Middle frontal gyrus (tissue), 1 donor: Measurements from ENCODE around the gene SHCBP1.
"Not testable (repeated sequence)": the region's sequence is repeated elsewhere in the genome, so short reads cannot be mapped to it uniquely, and the experiment has no call there.

Experiments used
- DNase-seq: peaks from one replicate; pipeline ENCODE4 v3.0.0-alpha.2; 2015; ENCODE audit warnings: low spot score; ENCODE audit errors: extremely low spot score

Gene SHCBP1

DNA sequence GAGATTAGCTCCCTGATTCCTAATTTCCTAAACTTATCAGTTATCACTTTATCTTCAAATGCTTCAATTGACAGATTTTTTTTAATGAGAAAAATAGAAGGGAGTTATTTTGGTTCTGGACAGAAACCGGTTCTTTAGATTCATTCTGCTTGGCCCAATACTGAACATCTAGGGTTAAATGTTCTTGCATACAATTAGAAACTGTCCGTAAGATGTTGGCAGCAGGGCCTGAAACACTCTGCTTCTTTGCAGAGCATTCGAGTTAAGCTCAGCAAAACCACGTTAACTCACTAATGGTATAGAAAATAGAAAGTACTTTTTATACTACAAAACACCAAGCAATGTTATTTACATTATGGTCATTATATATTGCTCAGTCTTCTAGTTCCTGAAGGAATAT, 7.2 kb downstream of the SHCBP1 start:
- no peak for DNase-seq

DNA sequence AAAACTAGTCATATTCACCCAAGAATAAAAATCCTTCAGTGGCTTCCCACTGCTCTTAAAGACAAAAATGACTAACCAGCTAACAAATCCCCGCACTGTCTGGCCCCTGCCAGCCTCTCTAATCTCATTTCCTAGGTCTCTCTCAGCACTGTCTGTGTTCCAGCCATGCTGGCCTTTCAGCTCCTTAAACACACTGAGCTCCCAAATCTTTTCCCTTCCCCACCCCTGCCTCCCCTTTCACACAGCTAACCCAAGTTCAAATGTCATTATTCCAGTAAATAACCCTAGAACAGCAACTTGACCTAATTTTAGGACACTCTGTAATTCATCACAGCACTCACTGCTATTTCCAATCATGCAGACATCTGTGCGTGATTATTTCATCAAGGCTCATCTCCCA, 7.8 kb downstream of the SHCBP1 start:
- DNase-seq: no peak

DNA sequence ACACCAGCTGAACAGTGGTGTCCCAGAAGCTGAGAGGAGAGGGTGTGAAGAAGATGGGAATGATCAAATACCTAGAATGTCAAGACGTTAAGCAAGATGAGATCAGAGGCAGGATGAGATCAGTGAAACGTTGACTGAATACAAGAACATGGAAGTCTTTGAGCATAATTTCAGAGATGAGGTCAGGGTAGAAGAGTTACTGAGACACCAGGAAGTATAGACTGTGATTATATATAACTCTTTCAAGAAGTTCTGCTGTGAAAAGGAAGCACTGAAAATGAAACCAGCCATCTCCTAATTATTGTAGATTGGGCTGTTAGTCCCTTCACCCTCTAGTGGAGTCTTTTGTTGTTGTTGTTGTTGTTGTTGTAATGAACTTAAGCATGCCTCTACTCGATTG, 9.1 kb downstream of the SHCBP1 start:
- DNase-seq: no peak

DNA sequence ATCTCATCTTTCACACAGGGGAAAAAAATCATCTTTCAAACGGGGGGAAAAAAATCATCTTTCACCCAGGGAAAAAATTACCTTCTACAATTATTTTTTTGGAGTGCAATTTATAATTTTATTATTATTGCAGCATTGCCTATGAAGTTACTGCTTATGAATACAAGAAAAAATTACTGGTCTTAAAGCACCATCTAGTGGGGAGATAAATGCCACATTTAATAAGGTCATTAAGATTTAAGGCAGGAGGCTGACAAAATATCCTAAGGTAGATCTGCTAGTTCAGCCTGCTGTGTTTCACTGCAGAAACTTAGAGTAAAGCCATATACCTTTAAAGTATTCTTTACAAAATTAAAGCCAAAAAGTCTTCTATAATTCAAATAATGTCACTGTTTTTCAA, 13.7 kb downstream of the SHCBP1 start:
- DNase-seq: no peak

DNA sequence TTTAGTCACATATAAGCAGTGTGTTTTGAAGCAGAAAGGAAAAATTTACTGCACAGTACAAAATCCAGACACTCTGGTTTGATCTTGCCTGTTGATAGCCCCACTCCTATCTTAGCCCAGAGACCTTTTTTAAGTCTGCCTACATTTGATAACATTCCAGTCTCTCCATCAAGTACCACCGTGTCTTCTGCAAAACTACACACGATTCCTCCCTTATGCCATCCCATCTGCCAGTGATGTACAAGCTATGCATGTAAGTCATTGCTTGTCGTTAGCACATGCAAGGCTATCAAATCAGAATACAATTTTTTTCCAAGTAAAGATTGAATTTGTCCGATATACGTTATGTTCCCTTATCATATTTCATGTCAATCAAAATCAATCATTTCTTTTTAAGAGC, 14.9 kb downstream of the SHCBP1 start:
- DNase-seq: no peak

DNA sequence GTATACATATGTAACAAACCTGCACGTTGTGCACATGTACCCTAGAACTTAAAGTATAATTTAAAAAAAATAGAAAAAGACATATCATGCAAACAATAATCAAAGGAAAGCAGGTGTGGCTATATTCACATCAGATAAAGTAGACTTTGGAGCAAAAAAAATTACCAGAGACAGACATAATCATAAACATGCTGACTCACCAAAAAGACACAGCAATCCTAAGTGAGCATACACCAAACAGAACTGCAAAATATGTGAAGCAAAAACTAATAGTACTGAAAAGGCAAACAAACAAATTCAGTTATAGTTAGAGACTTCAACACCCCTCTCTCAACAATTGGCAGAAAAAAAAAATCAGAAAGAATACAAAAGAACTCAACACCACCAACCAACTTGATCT, 29.9 kb downstream of the SHCBP1 start:
- DNase-seq: no peak

DNA sequence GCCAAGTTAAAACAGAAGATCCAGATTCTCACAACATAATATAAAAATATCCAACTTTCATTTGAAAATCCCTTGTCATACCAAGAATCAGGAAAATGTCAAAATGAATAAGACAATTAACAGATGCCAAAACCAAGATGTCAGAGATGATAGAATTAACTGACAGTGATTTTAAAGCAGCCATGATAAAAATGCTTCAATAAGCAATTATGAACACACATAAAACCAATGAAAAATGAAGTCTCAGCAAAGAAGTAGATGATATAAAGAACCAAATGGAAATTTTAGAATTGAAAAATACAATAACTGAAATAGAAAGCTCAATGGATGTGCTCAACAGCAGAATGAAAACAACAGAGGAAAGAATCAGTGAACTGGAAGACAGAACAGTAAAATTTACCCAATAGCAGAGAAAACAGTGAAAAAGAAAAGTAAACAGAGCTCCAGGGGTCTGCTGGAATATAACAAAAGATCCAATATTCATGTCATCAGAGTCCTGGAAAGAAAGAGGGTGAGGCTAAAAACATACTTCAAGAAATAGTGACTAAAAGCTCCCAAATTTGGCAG, 35.1 kb downstream of the SHCBP1 start:
- no peak for DNase-seq

DNA sequence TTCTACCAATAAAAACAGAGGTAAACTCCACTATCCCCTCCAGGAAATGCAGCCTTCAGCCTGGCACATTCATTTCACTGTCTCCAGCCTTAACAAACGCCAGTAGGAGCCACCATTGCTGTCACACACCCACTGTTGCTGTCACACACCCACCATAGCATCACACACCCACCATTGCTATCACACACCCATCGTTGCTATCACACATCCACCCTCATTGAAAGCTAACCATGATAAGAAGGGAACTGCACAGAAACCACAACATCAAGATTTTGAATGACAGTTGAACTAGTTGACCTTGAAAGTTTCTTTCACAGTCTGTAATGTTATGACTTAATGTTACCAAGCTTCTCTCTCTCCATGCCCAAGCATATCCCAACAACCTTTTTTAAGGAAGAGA, 38.1 kb downstream of the SHCBP1 start:
- no peak for DNase-seq

DNA sequence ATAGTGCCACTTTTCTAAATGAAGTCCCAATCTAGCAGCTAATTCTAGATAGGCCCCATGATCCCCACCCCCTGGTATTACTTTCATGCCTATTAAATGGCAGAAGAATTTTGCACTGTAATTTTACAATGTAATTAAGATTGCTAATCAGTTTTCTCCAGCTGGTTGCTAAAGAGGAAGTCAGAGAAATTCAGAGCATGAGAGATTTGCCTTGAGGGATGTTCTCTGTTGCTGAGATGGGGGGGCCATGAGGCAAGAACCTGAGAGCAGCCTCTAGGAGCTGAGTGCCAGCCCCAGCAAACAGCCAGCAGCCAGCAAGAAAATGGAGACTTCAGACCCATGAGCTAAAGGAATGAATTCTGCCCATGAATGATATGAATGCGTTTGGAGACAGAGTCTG, 38.9 kb downstream of the SHCBP1 start:
- DNase-seq: no peak

DNA sequence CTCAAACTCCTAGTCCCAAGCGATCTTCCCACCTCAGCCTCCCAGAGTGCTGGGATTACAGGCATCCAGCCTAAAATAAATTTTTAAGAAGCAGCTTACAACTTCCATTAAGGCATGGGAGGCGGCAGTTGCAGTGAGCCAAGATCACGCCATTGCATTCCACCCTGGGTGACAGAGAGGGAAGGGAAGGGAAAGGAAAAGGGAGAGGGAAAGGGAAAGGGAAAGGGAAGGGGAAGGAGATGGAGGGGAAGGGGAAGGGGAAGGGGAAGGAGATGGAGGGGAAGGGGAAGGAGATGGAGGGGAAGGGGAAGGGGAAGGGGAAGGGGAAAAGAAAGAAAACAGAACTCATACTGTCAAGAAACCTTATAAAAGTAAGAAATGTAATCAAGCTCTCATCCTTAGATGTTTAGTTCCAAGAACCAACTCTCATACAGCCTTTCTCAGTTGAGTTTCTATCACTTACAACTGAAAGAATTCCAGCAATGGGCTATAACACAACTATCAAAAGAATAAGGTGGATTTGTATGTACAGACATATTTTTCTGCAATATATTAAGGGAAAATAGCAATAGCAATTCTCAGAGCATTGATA, 43.1 kb downstream of the SHCBP1 start:
- no peak for DNase-seq

DNA sequence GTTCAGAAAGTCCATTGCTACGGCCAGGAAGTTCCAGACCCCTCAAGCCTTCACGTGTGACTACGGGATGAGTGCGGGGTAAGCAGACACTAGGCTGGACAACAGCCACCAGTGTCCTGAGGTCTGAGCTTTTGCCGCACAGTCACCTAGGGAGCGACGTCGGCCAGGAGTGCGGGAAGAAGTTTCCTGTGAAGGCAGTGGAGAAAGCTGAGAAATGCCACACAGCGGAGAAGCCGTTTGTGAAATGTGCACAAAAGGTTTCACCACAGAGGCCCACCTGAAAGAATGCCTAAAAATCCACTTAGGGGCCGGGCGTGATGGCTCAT, 47.4 kb downstream of the SHCBP1 start:
- DNase-seq: no peak

DNA sequence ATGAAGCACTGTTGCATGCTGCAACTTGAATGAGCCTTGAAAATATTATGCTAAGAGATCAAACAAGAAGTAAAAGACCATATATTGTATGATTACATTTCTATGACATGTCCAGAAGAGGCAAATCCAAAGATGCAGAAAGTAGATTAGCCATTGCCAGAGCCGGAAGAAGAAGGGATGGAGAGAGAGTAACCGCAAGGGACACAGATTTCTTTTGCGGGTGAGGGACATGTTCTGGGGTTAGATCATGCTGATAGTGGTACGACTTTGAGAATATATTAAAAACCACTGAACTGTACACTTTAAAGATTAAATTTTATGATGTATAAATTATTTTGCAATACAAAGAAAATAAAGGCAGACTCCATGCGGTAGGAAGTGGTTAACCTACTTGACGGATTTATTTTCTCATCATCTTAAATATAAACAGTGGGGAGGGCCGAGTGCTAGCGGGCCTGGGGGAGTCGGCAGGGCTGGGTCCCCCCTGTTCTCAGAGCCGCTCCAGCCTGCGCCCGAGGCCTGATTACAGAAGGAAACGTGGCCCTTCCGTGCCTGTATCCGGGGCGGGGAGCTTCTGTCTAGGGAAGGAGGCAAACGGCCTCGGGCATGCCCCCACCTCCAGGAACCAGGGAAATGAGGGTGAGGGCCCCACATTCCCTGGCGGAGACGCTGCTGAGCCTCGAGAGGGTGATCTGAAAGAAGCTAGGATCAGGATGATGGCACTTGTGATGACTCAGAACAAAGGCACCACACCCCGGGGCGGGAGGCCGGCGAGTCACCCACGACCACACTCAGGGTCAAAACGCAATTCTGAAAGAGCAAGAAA, 48.0 kb downstream of the SHCBP1 start:
- no peak for DNase-seq

DNA sequence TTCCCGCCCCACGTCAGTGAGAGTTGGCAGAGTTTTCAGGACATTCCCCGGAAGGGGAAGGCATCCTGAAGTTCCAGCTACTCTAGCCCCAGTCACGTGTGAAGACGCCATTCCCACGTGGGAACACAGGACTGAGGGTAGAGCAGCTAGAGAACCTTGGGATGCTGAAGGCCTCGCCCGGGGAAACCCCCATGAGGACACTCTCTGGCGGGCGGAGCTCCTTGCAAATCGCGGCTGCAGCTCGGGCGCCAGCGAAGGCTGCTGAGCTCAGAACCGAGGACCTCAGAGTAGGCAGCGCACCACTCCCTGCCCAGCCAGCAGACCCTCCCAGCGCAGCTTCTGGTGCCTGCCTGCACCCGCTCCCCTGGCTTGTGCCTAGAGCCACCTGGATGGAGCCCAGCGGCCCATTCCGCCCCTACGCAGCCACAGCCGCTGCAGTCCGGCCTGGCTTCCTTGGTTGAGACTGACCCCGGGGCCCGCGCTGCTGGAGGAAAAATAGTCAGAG, 51.9 kb downstream of the SHCBP1 start:
- DNase-seq: no peak

DNA sequence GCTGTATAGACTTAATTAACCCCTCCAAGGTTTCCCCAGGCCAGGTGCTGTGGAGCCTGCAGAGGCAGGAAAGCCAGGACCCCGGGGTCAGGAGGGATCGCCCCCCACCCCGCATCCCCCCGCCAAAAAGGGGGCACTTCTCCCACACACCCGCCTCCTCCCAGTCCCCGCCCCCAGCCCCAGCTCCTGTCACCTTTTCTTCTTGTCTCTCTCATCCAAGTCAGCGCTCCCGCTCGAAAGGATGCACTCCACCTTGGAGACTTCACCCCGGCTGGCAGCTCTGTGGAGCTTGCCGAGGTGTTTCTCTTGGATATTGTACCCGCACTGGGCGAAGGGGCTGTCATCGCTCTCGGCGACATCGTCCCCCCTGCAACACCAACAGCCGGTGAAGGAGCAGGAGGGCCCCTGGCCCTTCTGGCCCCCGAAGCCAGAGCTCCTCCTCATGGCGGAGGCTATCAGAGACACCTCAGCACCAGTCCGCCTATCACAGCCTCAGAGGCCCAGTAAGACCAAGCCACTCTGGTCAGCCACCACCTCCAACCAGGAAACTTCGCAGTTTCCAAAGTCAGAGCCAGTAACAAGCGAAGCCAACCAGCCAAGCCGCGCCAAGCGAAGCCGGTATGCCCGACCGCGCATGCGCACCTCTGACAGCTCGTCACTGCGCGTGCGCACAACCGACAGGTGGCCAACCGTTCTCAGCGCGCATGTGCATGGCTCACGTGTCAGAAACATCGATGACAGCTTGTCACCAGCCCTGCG, 52.5 kb downstream of the SHCBP1 start:
- DNase-seq: no peak

DNA sequence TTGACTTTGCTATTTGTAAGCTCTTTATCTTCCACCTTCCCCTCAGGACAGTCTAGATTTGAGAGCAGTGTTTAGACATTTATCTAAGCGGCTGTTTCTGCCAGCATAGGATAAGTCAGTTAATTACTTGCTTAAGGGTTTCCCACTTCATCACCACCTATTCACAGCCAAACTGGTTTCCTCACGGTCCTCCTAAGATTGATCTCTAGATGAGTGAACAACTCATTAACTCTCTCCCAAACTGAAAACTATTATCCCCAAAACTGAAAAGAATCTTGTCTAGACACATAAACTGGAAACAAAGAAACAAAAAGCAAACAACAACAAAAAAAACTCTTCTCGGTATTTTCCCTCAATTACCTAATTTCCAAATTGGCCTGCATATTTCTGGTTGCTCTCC, 58.2 kb downstream of the SHCBP1 start:
- DNase-seq: no peak

DNA sequence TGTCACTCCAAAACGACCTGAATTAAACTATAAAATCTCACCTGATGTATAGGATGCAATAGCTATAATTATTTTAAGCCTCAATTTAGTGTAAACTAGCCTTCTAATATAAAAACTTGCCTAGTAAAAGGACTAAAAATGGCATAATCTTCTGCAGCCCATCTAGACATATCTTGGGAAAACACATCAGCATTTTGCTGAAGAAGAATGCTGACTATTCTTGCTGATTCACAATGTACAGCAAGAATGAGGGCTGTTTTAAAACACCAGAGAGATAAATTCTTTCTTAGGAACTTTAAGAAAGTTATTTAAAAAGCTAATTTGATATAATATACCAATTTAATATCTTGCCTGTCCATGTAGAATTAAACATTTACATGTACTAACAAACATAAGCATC, 63.2 kb downstream of the SHCBP1 start:
- no peak for DNase-seq

DNA sequence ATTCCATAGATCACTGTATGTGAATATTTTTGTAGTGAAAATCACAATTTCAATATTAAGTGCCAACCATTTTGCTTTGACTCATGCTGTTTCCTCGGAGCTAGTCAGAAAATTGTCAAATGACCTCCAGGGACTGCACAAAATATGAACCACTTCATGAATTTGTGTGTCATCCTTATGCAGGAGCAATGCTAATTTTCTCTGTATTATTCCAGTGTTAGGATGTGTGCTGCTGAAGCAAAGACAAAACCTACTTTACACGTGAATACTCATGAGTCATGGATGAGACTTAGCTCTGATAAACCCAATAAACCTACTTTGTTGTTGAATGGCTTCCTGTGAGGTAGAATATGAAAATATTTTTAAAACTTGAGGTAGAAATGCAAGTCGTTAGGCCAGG, 65.2 kb downstream of the SHCBP1 start:
- DNase-seq: no peak

DNA sequence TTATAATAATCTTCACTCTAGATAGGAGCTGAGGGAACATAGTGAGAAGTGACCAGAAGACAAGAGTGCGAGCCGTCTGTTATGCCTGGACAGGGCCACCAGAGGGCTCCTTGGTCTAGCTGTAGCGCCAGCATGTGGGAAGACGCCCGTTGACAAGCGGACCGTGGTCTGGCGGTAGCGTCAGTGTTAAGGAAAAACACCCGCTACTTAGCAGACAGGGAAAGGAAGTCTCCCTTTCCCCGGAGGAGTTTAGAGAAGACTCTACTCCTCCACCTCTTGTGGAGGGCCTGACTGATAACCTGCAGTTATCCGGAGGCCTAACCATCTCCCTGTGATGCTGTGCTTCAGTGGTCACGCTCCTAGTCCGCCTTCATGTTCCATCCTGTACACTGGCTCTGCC, 66.7 kb downstream of the SHCBP1 start:
- DNase-seq: not testable (repeated sequence)

DNA sequence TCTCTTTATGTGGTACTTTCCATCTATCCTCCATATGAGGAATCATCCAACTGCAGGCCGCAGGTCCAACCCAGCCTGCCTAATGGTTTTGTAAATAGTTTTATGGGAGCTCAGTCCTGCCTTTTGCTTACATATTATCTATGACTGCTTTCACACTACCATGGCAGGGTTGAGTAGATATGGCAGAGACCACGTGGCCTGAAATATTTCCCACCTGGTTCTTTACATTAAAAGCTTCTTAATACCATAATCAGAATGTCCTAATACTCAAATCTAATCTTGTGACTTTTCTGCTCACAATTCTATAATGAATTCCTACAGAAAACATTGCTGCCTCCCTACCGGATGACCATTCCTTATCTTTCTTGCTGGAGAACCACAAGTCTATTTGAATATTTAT, 71.7 kb downstream of the SHCBP1 start:
- no peak for DNase-seq
